NCI-H2171 (cell line): ENCODE results near the gene ADK.

Experiments used
- DNase-seq: peaks from one replicate; lab custom pipeline; 2025; lab: John Stamatoyannopoulos, UW

The ADK gene

DNA sequence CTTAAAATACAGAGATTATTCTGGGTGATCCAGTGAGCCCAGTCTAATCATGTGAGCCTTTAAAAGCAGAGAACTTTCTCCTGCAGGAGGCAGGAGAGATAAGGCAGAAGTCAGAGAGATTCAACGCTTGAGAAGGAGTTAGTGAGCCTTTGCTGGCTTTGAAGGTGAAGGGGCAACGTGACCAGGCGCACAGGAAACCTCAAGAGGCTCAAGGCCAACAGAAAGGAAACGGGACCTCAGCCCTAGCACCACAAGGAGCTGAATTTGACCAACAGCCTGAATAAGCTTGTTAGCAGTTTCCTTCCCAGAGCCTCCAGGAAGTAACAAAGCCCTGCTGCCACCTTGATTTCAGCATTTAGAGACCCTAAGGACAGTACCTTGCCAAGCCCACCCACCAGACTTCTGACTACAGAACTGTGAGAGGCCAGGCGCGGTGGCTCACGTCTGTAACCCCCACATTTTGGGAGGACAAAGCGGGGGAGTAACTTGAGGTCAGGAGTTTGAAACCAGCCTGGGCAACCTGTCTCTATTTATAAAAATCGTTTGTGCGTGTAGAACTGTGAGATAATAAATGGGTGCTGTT lies 588.1 kb downstream of the ADK start:
- no peak for DNase-seq

DNA sequence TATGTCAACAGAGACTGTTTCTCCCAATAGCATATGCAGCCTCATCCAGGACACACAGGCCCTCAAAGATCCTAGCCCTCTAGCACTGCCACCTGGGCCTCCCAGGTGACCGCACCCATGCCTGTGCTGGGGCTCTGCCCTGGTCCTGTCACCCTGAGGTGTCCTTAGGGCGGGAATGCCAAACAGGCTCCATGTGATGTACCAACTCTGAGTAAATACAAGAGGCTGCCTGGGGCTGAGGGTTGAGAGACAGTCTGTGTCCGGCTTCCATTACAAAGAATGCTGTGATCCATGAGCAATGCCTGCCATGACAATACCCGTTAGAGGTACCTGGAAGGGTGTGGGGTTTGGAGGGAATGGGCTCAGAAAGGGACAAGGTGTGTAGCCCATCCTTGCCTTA lies 592.4 kb downstream of the ADK start:
- no peak for DNase-seq

DNA sequence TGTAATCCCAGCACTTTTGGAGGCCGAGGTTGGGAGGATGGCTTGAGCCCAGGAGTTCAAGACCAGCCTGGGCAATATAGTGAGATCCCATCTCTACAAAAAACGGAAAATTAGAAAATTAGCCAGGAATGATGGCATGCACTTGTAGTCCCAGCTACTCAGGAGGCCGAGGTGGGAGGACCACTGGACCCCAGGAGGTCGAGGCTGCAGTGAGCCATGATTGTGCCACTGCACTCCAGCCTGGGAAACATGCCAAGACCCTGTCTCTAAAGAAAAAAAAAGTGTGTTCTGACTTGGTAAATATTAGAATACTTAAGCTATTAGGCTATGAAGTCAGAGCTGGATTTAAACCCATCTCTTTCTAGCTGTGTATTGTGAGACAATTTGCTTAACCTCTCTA lies 594.4 kb downstream of the ADK start:
- no peak for DNase-seq

DNA sequence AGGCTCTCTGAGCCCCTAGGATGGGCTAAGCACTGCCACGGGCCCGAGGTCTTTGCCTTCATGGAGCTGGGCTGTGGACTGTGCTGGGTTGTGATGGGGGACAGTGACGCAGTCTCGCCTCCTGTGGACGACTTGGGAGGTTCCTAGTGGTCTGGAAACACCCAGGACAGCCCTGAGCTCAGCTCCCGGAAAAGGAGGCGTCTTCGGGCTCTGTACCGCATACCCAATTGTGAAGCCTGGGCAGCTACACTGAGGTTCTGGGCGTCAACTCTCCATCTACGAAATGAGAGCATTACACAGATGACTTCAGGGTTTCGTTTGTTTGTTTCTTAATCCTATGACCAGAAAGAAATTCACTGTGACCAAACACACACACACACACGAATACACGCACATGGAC lies 595.8 kb downstream of the ADK start:
- DNase-seq: no peak

DNA sequence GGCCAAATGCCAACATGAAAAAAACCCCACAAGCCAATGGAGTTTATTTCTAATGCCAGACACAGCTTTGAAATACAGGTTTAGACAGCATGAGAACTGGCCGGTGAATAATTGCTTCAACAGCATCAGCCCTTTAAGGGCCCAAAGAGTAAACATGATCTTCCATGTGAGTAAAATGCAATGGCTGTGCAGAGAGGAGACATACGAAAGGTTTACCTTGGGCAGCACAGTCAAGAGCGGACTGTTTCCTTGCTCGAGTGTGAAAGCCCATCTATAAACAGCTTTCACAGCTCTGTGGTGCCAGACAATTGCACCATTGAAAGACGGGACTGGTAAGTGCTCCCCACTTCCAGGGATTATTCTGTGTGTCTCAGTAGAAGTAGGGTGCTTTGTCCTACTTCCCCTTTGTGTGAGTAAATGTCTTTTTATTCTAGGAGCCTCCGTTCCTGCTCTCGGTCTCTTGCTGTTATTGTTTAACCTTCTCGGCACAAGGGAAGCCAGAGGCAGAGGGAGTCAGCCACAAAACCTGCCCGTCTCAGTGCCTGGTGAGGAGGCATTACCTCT lies 597.5 kb downstream of the ADK start:
- no peak for DNase-seq

DNA sequence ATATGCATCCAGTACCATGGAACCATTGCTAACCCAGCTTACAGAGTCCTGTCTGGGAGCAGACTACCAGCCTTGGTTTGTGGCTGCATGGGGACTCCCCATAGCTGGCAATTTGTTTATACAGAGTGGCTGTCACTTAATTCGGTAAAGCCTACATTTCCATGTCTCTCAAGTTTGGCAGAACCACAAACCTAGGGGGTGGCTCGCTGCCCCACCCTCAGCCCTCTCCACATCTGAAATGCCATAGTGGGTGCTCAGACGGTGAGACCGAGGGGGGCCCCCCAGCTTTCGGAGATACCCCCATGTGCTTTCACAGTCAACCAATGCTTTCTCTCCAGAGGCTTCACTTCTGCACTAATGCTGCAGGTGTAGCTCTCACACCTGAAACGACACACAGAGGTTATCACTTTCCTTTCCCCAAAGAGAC lies 599.8 kb downstream of the ADK start:
- no peak for DNase-seq

DNA sequence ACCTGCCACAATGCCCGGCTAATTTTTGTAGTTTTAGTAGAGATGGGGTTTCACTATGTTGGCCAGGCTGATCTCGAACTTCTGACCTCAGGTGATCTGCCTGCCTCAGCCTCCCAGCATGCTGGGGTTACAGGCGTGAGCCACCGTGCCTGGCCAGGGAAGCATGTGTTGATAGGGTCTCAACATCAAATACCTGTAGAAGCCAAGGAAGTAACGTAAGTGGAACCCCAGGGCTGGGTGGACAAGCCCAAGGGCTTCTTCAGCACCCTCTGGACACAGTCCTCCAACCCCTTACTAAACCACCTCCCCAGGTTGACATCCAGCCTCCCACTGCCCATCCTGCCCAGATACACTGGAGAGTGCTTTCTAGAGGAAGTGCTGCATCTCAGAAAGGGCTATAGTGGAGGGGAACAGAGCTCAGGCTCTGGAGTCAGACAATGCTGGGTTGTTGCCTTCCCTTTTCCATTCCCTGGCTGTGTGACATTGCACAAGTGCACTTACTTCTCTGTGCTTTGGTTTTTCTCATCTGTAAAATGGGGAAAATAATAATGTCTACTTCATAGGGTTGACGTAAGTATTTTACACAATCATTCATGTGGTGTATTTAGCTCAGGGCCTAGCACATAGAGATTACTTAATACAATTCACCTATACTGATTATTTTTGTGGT lies 601.5 kb downstream of the ADK start:
- DNase-seq: no peak

DNA sequence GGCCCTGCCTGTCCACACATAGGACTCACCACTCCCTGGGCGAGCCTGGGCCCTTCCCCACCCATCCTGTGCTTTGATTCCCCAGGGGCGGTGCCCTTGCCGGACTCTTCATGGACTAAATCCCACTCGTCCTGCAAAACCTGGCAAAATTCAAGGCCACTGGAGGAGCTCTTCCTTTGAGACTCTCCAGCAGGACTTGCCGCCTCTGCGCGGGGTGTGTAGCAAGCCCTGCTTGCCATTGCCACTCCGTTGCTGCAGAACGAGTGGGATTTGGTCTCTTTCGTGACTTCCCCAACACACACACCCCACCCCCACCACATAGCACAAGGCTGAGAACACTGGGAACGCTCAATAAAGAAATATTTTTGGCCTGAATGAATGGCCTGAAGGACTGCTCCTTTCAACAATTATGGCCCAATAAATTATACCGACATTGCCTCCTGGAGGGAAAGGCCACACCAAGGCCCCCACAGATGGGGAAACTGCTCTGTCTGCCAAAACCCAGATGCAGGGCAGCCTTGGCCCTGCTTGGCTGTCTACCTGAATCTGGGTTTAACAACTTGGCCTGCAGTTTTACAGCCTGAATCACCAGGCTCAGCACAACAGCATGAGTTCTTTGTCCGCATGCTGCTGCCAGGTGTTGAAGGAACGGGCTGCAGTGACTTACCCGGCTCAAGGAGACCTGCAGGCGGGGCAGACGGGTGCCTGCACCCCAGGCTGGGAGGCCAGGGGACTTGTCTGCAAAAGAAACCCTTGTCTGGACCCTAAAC lies 602.6 kb downstream of the ADK start:
- DNase-seq: no peak

DNA sequence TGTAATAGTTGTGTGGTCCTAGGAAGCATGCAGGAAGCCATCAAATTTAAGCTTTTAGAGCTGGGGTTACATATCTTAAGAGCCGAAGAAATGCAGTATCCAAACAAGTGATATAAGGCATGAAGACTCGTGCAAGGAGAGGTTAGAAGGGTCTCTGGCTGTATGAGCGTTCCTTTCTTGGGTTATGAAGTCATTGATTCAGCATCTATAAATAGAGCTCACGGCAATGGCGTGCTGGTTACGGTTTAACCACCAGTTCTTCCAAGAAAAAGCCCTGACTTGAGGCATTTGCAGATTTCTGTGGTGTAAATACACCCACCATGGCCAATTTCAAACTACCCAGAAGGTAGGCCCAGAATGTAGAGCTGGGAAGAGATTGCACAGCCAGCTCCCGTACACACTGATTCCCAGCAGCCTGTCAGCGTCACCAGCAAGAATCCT lies 603.4 kb downstream of the ADK start:
- no peak for DNase-seq

DNA sequence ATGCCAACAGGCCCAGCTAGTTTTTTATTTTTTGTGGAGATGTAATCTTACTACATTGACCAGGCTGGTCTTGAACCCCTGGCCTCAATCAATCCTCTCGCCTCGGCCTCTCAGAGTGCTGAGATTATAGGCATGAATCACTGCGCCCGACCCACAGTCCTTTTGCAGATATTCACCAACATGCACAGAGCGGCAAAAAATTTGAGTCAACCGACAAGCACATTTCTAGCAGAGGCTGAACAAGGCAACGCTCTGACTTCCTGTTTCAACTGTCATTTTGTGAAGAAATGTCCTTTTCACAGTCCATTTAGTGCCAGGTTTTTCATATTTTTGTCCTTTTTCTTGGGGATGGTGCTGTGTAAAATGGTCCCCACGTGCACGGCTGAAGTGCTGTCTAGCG lies 604.3 kb downstream of the ADK start:
- DNase-seq: no peak
